Measurements from ENCODE around the gene ZNF141. TPM values are rescaled to one million over a fixed set of nuclear protein-coding genes. Genes with fewer than 3 reads are reported as not detected.

ZNF141 gene
- total RNA-seq, 2 donors from 2014 or later, result 20.2 to 24.1 TPM

DNA sequence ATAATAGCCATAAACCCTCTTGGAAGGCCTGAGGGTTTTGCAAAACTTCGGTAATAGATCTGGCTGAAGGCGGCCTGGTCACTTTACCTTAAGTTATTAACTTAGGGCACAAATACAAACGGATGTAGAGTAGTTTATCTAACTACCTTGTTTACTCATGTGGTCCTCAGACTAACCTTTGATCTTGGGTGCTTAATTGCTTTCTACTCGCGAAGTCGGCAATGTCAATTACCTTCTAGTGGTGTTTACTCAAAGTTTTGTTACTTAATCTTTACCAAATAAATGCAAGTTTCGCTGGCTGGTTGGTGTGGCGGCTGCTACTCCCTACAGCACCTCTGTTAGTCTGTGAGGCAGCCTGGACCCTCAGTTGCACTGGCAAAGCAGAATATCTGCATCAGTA, 8.9 kb upstream of the ZNF141 start:
- Histone ChIP-seq H3K9me3 (no peaks in the 10 kb centered on the region), H3K36me3 (replicated peaks in 1 of 2; ENCODE audit: insufficient read depth in 1 of 2, low read depth in 2 of 2) (no peaks in the 10 kb centered on the region), H3K4me3 (no peak overlapping the region), H3K4me1 (no peaks in the 10 kb centered on the region), H3K27me3 (no peaks in the 10 kb centered on the region), H3K27ac (no peak overlapping the region)
- no peak for DNase-seq
- no peak for TF ChIP-seq CTCF (IDR thresholded peaks at IDR 0.05)
- no peak for TF ChIP-seq POLR2A (IDR thresholded peaks at IDR 0.05)
- no peak for ATAC-seq
- 50 to 59% methylated on average over 8 of the region's 8 CpGs for WGBS, 2 donors
- intact Hi-C loops (cut with DNase I), result no loop called here

GRCh38 chr4:335515-335914, 2.1 kb upstream of the ZNF141 start:
- intact Hi-C loops (cut with DNase I), result no loop called here
- whole genome bisulfite sequencing, 2 donors, result 69 to 72% methylated on average over 2 of the region's 2 CpGs
- no peaks in the 10 kb centered on the region for H3K36me3 ChIP-seq (replicated peaks in 1 of 2; ENCODE audit: insufficient read depth in 1 of 2, low read depth in 2 of 2)
- H3K4me1 ChIP-seq, result peaks cover 26% of the 10 kb centered on the region
- ATAC-seq (no peak), DNase-seq (peak in 1 of 4 donors; percentile 10)
- H3K4me3 ChIP-seq, result no peak overlapping the region
- no peak overlapping the region for H3K27ac ChIP-seq
- TF ChIP-seq CTCF (IDR thresholded peaks at IDR 0.05) (no peak), POLR2A (IDR thresholded peaks at IDR 0.05) (no peak)
- no peaks in the 10 kb centered on the region for H3K27me3 ChIP-seq
- H3K9me3 ChIP-seq, result no peaks in the 10 kb centered on the region

DNA sequence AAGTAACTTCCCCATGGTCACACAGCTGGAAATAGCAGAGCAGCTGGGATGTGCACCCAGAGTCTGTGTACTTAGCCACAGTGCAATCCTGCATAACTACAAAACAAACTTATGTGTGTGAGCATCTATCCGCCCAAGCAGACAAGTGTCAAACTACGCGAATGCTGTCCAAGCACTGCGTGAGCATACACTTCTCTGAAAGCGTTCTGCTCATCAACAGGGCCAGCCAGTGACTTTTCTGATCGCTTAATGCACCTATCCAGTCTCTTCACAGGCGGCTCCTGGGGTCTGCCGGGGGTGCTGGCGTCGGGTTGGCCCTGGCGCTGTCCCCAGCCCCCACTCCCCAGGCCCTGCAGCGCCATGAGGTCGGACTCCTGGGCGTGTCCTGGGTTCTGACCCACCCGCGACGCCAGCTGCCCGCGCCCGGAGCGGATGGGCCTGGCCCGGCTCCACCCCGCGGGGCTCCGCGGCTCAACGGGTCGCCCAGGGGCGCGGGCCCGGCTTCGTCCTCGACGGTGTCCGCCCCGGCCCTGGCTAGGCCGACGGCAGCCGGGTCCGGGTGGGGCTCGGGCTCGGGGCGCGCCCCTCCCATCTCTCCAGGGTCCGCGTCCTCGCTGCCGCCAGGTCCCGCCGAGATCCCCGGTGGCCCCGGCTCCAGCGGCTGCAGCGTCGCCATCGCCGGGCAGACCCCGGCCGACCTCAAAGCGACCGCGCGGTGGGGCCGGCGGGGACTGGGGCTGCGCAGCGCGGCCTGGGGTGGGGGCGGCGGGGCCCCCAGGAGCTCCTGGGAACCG, 1.3 kb upstream of the ZNF141 start:
- 11 to 70% methylated on average over 6 to 41 of the region's 71 CpGs for WGBS, 2 donors
- intact Hi-C loops (cut with DNase I), result no loop called here
- ATAC-seq (peak; percentile 2), DNase-seq (peak; percentile 21 to 35 (median 28))
- H3K27me3 ChIP-seq, result no peaks in the 10 kb centered on the region
- peaks cover 26% of the 10 kb centered on the region for H3K4me1 ChIP-seq
- peak overlapping the region; percentile 82 to 96 (median 84) for H3K27ac ChIP-seq
- TF ChIP-seq POLR2A (IDR thresholded peaks at IDR 0.05), result peak in 1 of 3 donors; percentile 24
- no peak for TF ChIP-seq CTCF (IDR thresholded peaks at IDR 0.05)
- H3K9me3 ChIP-seq, result no peaks in the 10 kb centered on the region
- no peaks in the 10 kb centered on the region for H3K36me3 ChIP-seq (replicated peaks in 1 of 2; ENCODE audit: insufficient read depth in 1 of 2, low read depth in 2 of 2)
- H3K4me3 ChIP-seq, result peak overlapping the region; percentile 33 to 47

DNA sequence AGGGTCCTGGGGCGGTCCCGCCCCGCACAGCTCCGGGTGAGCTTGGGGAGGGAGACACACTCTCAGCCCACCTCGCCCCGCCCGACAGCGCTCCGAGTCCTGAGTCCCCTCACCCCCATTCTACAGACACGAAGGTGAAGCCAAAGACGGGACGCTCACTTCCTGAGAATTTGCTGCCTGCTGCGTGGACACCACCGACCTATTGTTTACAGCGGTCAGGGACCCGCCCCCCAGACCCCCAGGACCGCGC, 796 bp upstream of the ZNF141 start:
- Histone ChIP-seq H3K4me3 (peak overlapping the region; percentile 33 to 47), H3K9me3 (no peaks in the 10 kb centered on the region), H3K27me3 (no peaks in the 10 kb centered on the region), H3K4me1 (peaks cover 26% of the 10 kb centered on the region), H3K27ac (peak overlapping the region; percentile 82 to 96 (median 84)), H3K36me3 (replicated peaks in 1 of 2; ENCODE audit: insufficient read depth in 1 of 2, low read depth in 2 of 2) (no peaks in the 10 kb centered on the region)
- TF ChIP-seq CTCF (IDR thresholded peaks at IDR 0.05) (no peak), POLR2A (IDR thresholded peaks at IDR 0.05) (no peak)
- intact Hi-C loops (cut with DNase I), result no loop called here
- ATAC-seq, result no peak
- WGBS, 2 donors, result 0% methylated on average over 1 to 17 of the region's 18 CpGs
- DNase-seq, result no peak

Measured in body of pancreas (tissue), 4 donors.